ENCODE measurements around the gene DYRK1A.
A peak's percentile ranks its signal among the peaks of the same experiment; 100 is the strongest.

Gene DYRK1A

GRCh38 chr21:37550618-37551330 is 184.2 kb downstream of the DYRK1A start:
- DNase-seq (ENCODE audit: low read depth in 2 of 2) = no peak

GRCh38 chr21:37551331-37551992 is 184.9 kb downstream of the DYRK1A start:
- DNase-seq (ENCODE audit: low read depth in 2 of 2) = no peak

- DNase-seq (ENCODE audit: low read depth in 2 of 2) = no peak
Observed at GRCh38 chr21:37551993-37552355, 185.4 kb downstream of the DYRK1A start.

- no peak for DNase-seq (ENCODE audit: low read depth in 2 of 2)
Observed at GRCh38 chr21:37552496-37553029, 186.0 kb downstream of the DYRK1A start.

- no peak for DNase-seq (ENCODE audit: low read depth in 2 of 2)
Observed at GRCh38 chr21:37553078-37553481, 186.5 kb downstream of the DYRK1A start.

- DNase-seq (ENCODE audit: low read depth in 2 of 2) = no peak
Observed at GRCh38 chr21:37554661-37555379, 188.2 kb downstream of the DYRK1A start.

- DNase-seq (ENCODE audit: low read depth in 2 of 2) = no peak
Observed at GRCh38 chr21:37555672-37556261, 189.2 kb downstream of the DYRK1A start.

- DNase-seq (ENCODE audit: low read depth in 2 of 2) = no peak
Observed at GRCh38 chr21:37557261-37557950, 190.8 kb downstream of the DYRK1A start.

- no peak for DNase-seq (ENCODE audit: low read depth in 2 of 2)
Observed at GRCh38 chr21:37558676-37559211, 192.2 kb downstream of the DYRK1A start.

GRCh38 chr21:37560385-37560784 is 193.8 kb downstream of the DYRK1A start:
- DNase-seq (ENCODE audit: low read depth in 2 of 2) = no peak

GRCh38 chr21:37561506-37561905 is 194.9 kb downstream of the DYRK1A start:
- DNase-seq (ENCODE audit: low read depth in 2 of 2) = no peak

GRCh38 chr21:37561941-37562919 is 195.7 kb downstream of the DYRK1A start:
- no peak for DNase-seq (ENCODE audit: low read depth in 2 of 2)

GRCh38 chr21:37562920-37563640 is 196.5 kb downstream of the DYRK1A start:
- DNase-seq (ENCODE audit: low read depth in 2 of 2) = no peak

GRCh38 chr21:37563641-37564340 is 197.2 kb downstream of the DYRK1A start:
- peak; percentile 93 for DNase-seq (ENCODE audit: low read depth in 2 of 2)

- peak; percentile 82 to 87 for DNase-seq (ENCODE audit: low read depth in 2 of 2)
Observed at GRCh38 chr21:37564341-37564923, 197.9 kb downstream of the DYRK1A start.

GRCh38 chr21:37564924-37565529 is 198.5 kb downstream of the DYRK1A start:
- DNase-seq (ENCODE audit: low read depth in 2 of 2) = no peak

- no peak for DNase-seq (ENCODE audit: low read depth in 2 of 2)
Observed at GRCh38 chr21:37565530-37566223, 199.1 kb downstream of the DYRK1A start.

Measured in stimulated activated CD8-positive, alpha-beta memory T cell treated with anti-CD3 and anti-CD28 coated beads, Interleukin-15, amount 100 ng/mL, for 48 hours (primary cell).